H1 (cell line): ENCODE measurements around the gene TCEA3. TPM values are rescaled to one million over a fixed set of nuclear protein-coding genes. Genes with fewer than 3 reads are reported as not detected.

ENCODE experiments used
- CTCF ChIA-PET: fragments of 300-600 bp; sonication (Branson Sonifier 250); formaldehyde crosslinking; loops from one replicate; lab custom pipeline; 2021; ENCODE audit not compliant: partially characterized antibody; lab: Charles Lee
- POLR2A ChIA-PET: fragments of 300-600 bp; sonication (Branson Sonifier 250); formaldehyde crosslinking; loops from one replicate; lab custom pipeline; 2021; ENCODE audit warnings: inconsistent platforms; ENCODE audit not compliant: partially characterized antibody; lab: Charles Lee
- DNase-seq, 2 experiments: peaks; one replicate each; pipeline versions ENCODE4 v3.0.0 to v3.0.0-alpha.2; 2010 to 2022; ENCODE audit warnings: low spot score in 2 of 2, low read depth in 1 of 2, mixed read lengths in 1 of 2
- FAIRE-seq: peaks from 2 replicates; lab custom pipeline; 2011; peaks lifted over from hg19 to GRCh38; lab: Jason Lieb, UNC
- H2AFZ ChIP-seq: 2 replicates; pipeline ENCODE4 v1.8.1; 2012; ENCODE audit warnings: low read length, inconsistent platforms
- H2AK5ac ChIP-seq: 2 replicates; pipeline ENCODE4 v1.6.1; 2013; ENCODE audit warnings: low read depth, low read length
- H2BK120ac ChIP-seq: replicated peaks from 2 replicates; pipeline ENCODE3; 2013; ENCODE audit warnings: low read depth, low read length, inconsistent platforms
- H2BK12ac ChIP-seq: 2 replicates; pipeline ENCODE4 v1.6.1; 2013; ENCODE audit warnings: low read depth, low read length
- H2BK15ac ChIP-seq: 2 replicates; pipeline ENCODE4 v1.6.1; 2013; ENCODE audit warnings: low read length
- H2BK20ac ChIP-seq: 2 replicates; pipeline ENCODE4 v1.6.1; 2013; ENCODE audit warnings: low read length
- H2BK5ac ChIP-seq: 2 replicates; pipeline ENCODE4 v1.6.1; 2013; ENCODE audit warnings: low read depth, low read length
- H3K14ac ChIP-seq: 2 replicates; pipeline ENCODE4 v1.6.1; 2013; ENCODE audit warnings: inconsistent platforms; ENCODE audit not compliant: insufficient read length
- H3K18ac ChIP-seq: 2 replicates; pipeline ENCODE4 v1.6.1; 2013; ENCODE audit warnings: low read length; ENCODE audit errors: extremely low read depth
- H3K23ac ChIP-seq: 2 replicates; pipeline ENCODE4 v1.6.1; 2013; ENCODE audit warnings: inconsistent platforms; ENCODE audit not compliant: insufficient read length
- H3K23me2 ChIP-seq: 2 replicates; pipeline ENCODE4 v1.6.1; 2013; ENCODE audit warnings: low read depth, low read length
- H3K27ac ChIP-seq: 2 replicates; pipeline ENCODE4 v1.6.1; 2011; ENCODE audit warnings: low read depth, low read length, inconsistent platforms
- H3K27me3 ChIP-seq, 4 experiments: replicated peaks in 1 of 4; 1 replicate in 1 of 4; 2 replicates in 3 of 4; pipeline versions ENCODE4 v1.6.1 to v1.8.1; 2011 to 2013; ENCODE audit warnings: low read length in 3 of 4, mild to moderate bottlenecking in 3 of 4, inconsistent platforms in 2 of 4, mixed read lengths in 2 of 4, moderate library complexity in 1 of 4; ENCODE audit not compliant: control insufficient read depth in 3 of 4, insufficient read depth in 3 of 4; ENCODE audit errors: extremely low read depth in 1 of 4
- H3K36me3 ChIP-seq, 4 experiments: 2 replicates each; pipeline versions ENCODE4 v1.6.1 to v1.8.1; 2011 to 2013; ENCODE audit warnings: mild to moderate bottlenecking in 4 of 4, low read length in 3 of 4, moderate library complexity in 2 of 4, control low read depth in 1 of 4, inconsistent platforms in 1 of 4; ENCODE audit not compliant: insufficient read depth in 4 of 4, control insufficient read depth in 2 of 4
- H3K4ac ChIP-seq: replicated peaks from 2 replicates; pipeline ENCODE3; 2013; ENCODE audit warnings: low read length, low read depth, mixed read lengths, inconsistent platforms; ENCODE audit not compliant: insufficient read length
- H3K4me1 ChIP-seq, 4 experiments: replicated peaks in 1 of 4; 1 replicate in 1 of 4; 2 replicates in 3 of 4; pipeline versions ENCODE4 v1.6.1 to v1.8.1; 2011 to 2013; ENCODE audit warnings: low read length in 3 of 4, inconsistent platforms in 2 of 4, mixed read lengths in 1 of 4; ENCODE audit not compliant: insufficient read depth in 4 of 4, control insufficient read depth in 3 of 4
- H3K4me2 ChIP-seq, 2 experiments: 2 replicates each; pipeline versions ENCODE4 v1.6.1 to v1.8.1; 2011 to 2013; ENCODE audit warnings: low read depth in 2 of 2, low read length in 2 of 2, control low read depth in 1 of 2, inconsistent platforms in 1 of 2, mild to moderate bottlenecking in 1 of 2; ENCODE audit not compliant: insufficient read depth in 1 of 2
- H3K4me3 ChIP-seq, 4 experiments: fragments of 200-600, 300-600 bp in 1 of 4; sonication (generic), shearing (Covaris generic), sonication (Bioruptor Twin) in 1 of 4; 2 replicates each; pipeline versions ENCODE4 v1.5.1 to v1.8.1; 2011 to 2016; ENCODE audit warnings: low read length in 4 of 4, low read depth in 3 of 4, control low read depth in 2 of 4, inconsistent platforms in 2 of 4, mild to moderate bottlenecking in 2 of 4, mixed read lengths in 1 of 4, moderate library complexity in 1 of 4; ENCODE audit not compliant: insufficient read depth in 2 of 4; ENCODE audit errors: extremely low read depth in 1 of 4
- H3K56ac ChIP-seq: replicated peaks from 2 replicates; pipeline ENCODE3; 2013; ENCODE audit warnings: low read depth, mild to moderate bottlenecking, mixed read lengths, low read length, inconsistent platforms; ENCODE audit not compliant: insufficient read length
- H3K79me1 ChIP-seq: 2 replicates; pipeline ENCODE4 v1.6.1; 2013; ENCODE audit warnings: low read depth, low read length, control low read depth
- H3K79me2 ChIP-seq, 2 experiments: 2 replicates each; pipeline versions ENCODE4 v1.6.1 to v1.8.1; 2012 to 2013; ENCODE audit warnings: low read length in 2 of 2, mild to moderate bottlenecking in 2 of 2, inconsistent platforms in 1 of 2; ENCODE audit not compliant: insufficient read depth in 2 of 2, control insufficient read depth in 1 of 2
- H3K9ac ChIP-seq, 4 experiments: replicated peaks in 1 of 4; 1 replicate in 1 of 4; 2 replicates in 3 of 4; pipeline versions ENCODE4 v1.6.1 to v1.8.1; 2011 to 2013; ENCODE audit warnings: low read depth in 3 of 4, low read length in 3 of 4, control low read depth in 2 of 4, mild to moderate bottlenecking in 2 of 4, moderate library complexity in 2 of 4, inconsistent platforms in 1 of 4; ENCODE audit errors: extremely low read depth in 1 of 4
- H3K9me3 ChIP-seq, 2 experiments: 2 replicates each; pipeline versions ENCODE4 v1.6.1 to v1.8.1; 2012 to 2013; ENCODE audit warnings: mild to moderate bottlenecking in 2 of 2, moderate library complexity in 2 of 2, control low read depth in 1 of 2, inconsistent platforms in 1 of 2, low read depth in 1 of 2, low read length in 1 of 2, mixed read lengths in 1 of 2; ENCODE audit not compliant: insufficient read depth in 2 of 2
- H4K20me1 ChIP-seq, 2 experiments: replicated peaks in 1 of 2; 2 replicates each; pipeline versions ENCODE3 to v1.8.1; 2011 to 2013; ENCODE audit warnings: inconsistent platforms in 2 of 2, low read length in 2 of 2, mild to moderate bottlenecking in 1 of 2; ENCODE audit not compliant: insufficient read depth in 2 of 2, control insufficient read depth in 1 of 2
- H4K5ac ChIP-seq: 2 replicates; pipeline ENCODE4 v1.6.1; 2013; ENCODE audit warnings: low read length, low read depth, mixed read lengths, inconsistent platforms; ENCODE audit not compliant: insufficient read length
- H4K8ac ChIP-seq: 2 replicates; pipeline ENCODE4 v1.8.0; 2013; ENCODE audit warnings: mild to moderate bottlenecking, moderate library complexity, low read length, inconsistent platforms; ENCODE audit not compliant: insufficient read depth; ENCODE audit errors: extremely low read depth
- H4K91ac ChIP-seq: replicated peaks from 2 replicates; pipeline ENCODE3; 2013; ENCODE audit warnings: low read length, mixed read lengths, inconsistent platforms; ENCODE audit not compliant: insufficient read length
- ASH2L ChIP-seq: fragments of 200-600, 300-600 bp; sonication (generic); IDR thresholded peaks from one replicate; pipeline ENCODE4 v1.7.1; 2017; ENCODE audit warnings: low read length
- BCL11A ChIP-seq, 2 experiments: IDR thresholded peaks; one replicate each; pipeline ENCODE4 v1.6.1; 2011; ENCODE audit warnings: low read depth in 2 of 2, low read length in 2 of 2, mild to moderate bottlenecking in 2 of 2
- CEBPB ChIP-seq: IDR thresholded peaks from 2 replicates; pipeline ENCODE4 v1.6.1; 2012; ENCODE audit warnings: low read depth, low read length
- KDM4A ChIP-seq: IDR thresholded peaks from one replicate; pipeline ENCODE4 v1.7.1; 2012; ENCODE audit warnings: low read depth, mild to moderate bottlenecking, moderate library complexity, low read length, inconsistent platforms; ENCODE audit not compliant: severe bottlenecking
- RAD21 ChIP-seq, 2 experiments: IDR thresholded peaks in 1 of 2; conservative IDR thresholded peaks in 1 of 2; 2 replicates each; pipeline ENCODE4 v1.6.1; 2011; ENCODE audit warnings: low read depth in 2 of 2, low read length in 2 of 2, improper control_type of control experiment in 1 of 2, inconsistent platforms in 1 of 2, mild to moderate bottlenecking in 1 of 2, moderate library complexity in 1 of 2
- RXRA ChIP-seq: IDR thresholded peaks from 2 replicates; pipeline ENCODE4 v1.6.1; 2011; ENCODE audit warnings: low read depth, mild to moderate bottlenecking, low read length, moderate library complexity; ENCODE audit not compliant: insufficient read depth
- TAF1 ChIP-seq: IDR thresholded peaks from 2 replicates; pipeline ENCODE4 v1.6.1; 2011; ENCODE audit warnings: mild to moderate bottlenecking, low read depth, low read length
- WGBS, 2 experiments: shearing (Covaris generic) in 1 of 2; methylation state at CpG; one replicate each; pipeline versions ENCODE4 v1.1.6 to v1.1.7; 2013 to 2015; ENCODE audit warnings: low lambda C conversion rate in 2 of 2, mixed read lengths in 2 of 2, inconsistent platforms in 1 of 2, low coverage in 1 of 2, missing lambda C conversion rate in 1 of 2; ENCODE audit not compliant: insufficient replicate concordance in 2 of 2, insufficient coverage in 1 of 2, insufficient read length in 1 of 2; ENCODE audit errors: extremely low coverage in 1 of 2, missing lambda C conversion rate in 1 of 2; 5-methylcytosine and 5-hydroxymethylcytosine counted together
- polyA plus RNA-seq, 7 experiments: library from polyadenylated mRNA; depleted of rRNA in 3 of 7; stranded (reverse) in 5 of 7; unstranded in 2 of 7; fragments of >200 nt in 5 of 7; fragments of 200-250 nt in 2 of 7; gene quantifications; 1 replicate in 5 of 7; 2 replicates in 1 of 7; 4 replicates in 1 of 7; pipeline versions ENCODE4 v1.2.1 to v1.2.3, GENCODE V29; 2011 to 2013; ENCODE audit warnings: missing spikeins in 2 of 7, mixed read lengths in 2 of 7
- total RNA-seq: library from RNA; stranded (reverse); fragmentation: NEBNext Ultra II Directional; extraction: Animal tissue kit (Norgen Biotek cat#: 25700); gene quantifications from 2 replicates; pipeline ENCODE4 v1.2.1, GENCODE V29; 2021
- TF ChIP-seq, protein P1 (sequence below), 3 experiments: IDR thresholded peaks; 1 replicate in 2 of 3; 2 replicates in 1 of 3; pipeline versions ENCODE4 v1.5.1 to v1.6.1; 2011; ENCODE audit warnings: low read length in 3 of 3, mild to moderate bottlenecking in 3 of 3, inconsistent platforms in 2 of 3, low read depth in 1 of 3, moderate library complexity in 1 of 3; ENCODE audit not compliant: insufficient read depth in 1 of 3; ENCODE audit errors: control extremely low read depth in 1 of 3
- TF ChIP-seq, protein P2 (sequence below): IDR thresholded peaks from 2 replicates; pipeline ENCODE4 v1.6.1; 2012; ENCODE audit warnings: inconsistent platforms

Gene TCEA3
- total and polyA plus RNA-seq, 2 of the 8 experiments (the other 6 are each of a cell fraction or from before 2014, with no cell fraction given) = 0.08 TPM; not detected in 1

DNA sequence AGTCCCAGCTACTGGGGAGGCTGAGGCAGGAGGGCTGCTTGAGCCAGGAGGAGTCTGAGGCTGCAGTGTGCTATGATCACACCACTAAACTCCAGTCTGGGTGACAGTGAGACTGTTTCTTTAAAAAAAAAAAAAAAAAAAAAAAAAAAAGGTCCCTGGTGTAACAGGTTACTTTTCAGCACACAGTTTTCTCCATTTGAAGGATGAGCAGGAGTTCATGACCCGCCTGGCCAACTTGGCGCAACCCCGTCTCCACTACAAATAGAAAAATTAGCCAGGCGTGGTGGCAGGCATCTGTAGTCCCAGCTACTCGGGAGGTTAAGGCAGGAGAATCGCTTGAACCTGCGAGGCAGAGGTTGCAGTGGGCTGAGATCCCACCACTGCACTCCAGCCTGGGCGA, 92.8 kb downstream of the TCEA3 start:
- no peak overlapping the region for H3K18ac ChIP-seq
- no peak overlapping the region for H2BK15ac ChIP-seq
- POLR2A ChIA-PET = interaction anchor here (0.6 to 0.8 kb wide), 2 partner anchors 11 to 57 kb away, joined by 3 to 4 read pairs; no protein-coding TSS in a partner anchor
- WGBS, 2 experiments = 95% methylated on average over 6 of the region's 8 CpGs; no CpG with 5 or more reads in 1 of the 2 experiments
- H4K8ac ChIP-seq = no peak overlapping the region
- H4K5ac ChIP-seq = no peak overlapping the region
- no peaks in the 10 kb centered on the region for H3K27me3 ChIP-seq
- no peak overlapping the region for H2BK12ac ChIP-seq
- DNase-seq = no peak
- H3K4me3 ChIP-seq = no peak overlapping the region
- no peaks in the 10 kb centered on the region for H3K4me1 ChIP-seq
- no peaks in the 10 kb centered on the region for H3K9me3 ChIP-seq
- H2AFZ ChIP-seq = no peak overlapping the region
- H2BK120ac ChIP-seq = no peak overlapping the region
- H3K56ac ChIP-seq = no peak overlapping the region
- no peak overlapping the region for H3K4me2 ChIP-seq
- no peak for FAIRE-seq
- peaks cover 2% of the 10 kb centered on the region; the same call in 1 of the 2 replicates for H3K23me2 ChIP-seq
- no peak overlapping the region for H3K4ac ChIP-seq
- H2BK5ac ChIP-seq = no peak overlapping the region
- CTCF ChIA-PET = interaction anchor here (1.5 kb wide), 1 partner anchor 72 kb away, joined by 3 read pairs; no protein-coding TSS in a partner anchor
- no peak overlapping the region for H3K14ac ChIP-seq
- H3K9ac ChIP-seq = no peak overlapping the region
- H2AK5ac ChIP-seq = no peak overlapping the region
- H2BK20ac ChIP-seq = no peak overlapping the region
- peaks cover 9% of the 10 kb centered on the region; the same call in 1 of the 2 replicates for H3K79me1 ChIP-seq
- peaks cover 11 to 14% of the 10 kb centered on the region in 2 experiments for H4K20me1 ChIP-seq
- no peak overlapping the region for H3K27ac ChIP-seq
- H3K23ac ChIP-seq = no peak overlapping the region
- H3K79me2 ChIP-seq = peaks cover 0 to 60% of the 10 kb centered on the region in 2 experiments; a peak in 3 of 4 replicates
- peaks cover 12 to 78% (median 51%) of the 10 kb centered on the region in 4 experiments for H3K36me3 ChIP-seq
- no peak overlapping the region for H4K91ac ChIP-seq
- TF ChIP-seq KDM4A (no peak), ASH2L (no peak), TAF1 (no peak), CEBPB (no peak), RXRA (no peak), RAD21 (IDR thresholded peaks at IDR 0.05 in 1 of 2, conservative IDR thresholded peaks at IDR 0.05 in 1 of 2; ENCODE audit: low read depth in 2 of 2, low read length in 2 of 2) (no peak), BCL11A (IDR thresholded peaks at IDR 0.05; ENCODE audit: low read depth in 2 of 2, low read length in 2 of 2) (no peak)
- TF ChIP-seq, protein P1, sequence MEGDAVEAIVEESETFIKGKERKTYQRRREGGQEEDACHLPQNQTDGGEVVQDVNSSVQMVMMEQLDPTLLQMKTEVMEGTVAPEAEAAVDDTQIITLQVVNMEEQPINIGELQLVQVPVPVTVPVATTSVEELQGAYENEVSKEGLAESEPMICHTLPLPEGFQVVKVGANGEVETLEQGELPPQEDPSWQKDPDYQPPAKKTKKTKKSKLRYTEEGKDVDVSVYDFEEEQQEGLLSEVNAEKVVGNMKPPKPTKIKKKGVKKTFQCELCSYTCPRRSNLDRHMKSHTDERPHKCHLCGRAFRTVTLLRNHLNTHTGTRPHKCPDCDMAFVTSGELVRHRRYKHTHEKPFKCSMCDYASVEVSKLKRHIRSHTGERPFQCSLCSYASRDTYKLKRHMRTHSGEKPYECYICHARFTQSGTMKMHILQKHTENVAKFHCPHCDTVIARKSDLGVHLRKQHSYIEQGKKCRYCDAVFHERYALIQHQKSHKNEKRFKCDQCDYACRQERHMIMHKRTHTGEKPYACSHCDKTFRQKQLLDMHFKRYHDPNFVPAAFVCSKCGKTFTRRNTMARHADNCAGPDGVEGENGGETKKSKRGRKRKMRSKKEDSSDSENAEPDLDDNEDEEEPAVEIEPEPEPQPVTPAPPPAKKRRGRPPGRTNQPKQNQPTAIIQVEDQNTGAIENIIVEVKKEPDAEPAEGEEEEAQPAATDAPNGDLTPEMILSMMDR (IDR thresholded peaks at IDR 0.05; ENCODE audit: control extremely low read depth in 1 of 3, insufficient read depth in 1 of 3, low read depth in 1 of 3, low read length in 3 of 3) = no peak
- TF ChIP-seq, protein P2, sequence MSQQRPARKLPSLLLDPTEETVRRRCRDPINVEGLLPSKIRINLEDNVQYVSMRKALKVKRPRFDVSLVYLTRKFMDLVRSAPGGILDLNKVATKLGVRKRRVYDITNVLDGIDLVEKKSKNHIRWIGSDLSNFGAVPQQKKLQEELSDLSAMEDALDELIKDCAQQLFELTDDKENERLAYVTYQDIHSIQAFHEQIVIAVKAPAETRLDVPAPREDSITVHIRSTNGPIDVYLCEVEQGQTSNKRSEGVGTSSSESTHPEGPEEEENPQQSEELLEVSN = no peak
